ENCODE measurements around the gene SDR42E2.
"Not testable (repeated sequence)": the region's sequence is repeated elsewhere in the genome, so short reads cannot be mapped to it uniquely, and the experiment has no call there.

SDR42E2 gene

DNA sequence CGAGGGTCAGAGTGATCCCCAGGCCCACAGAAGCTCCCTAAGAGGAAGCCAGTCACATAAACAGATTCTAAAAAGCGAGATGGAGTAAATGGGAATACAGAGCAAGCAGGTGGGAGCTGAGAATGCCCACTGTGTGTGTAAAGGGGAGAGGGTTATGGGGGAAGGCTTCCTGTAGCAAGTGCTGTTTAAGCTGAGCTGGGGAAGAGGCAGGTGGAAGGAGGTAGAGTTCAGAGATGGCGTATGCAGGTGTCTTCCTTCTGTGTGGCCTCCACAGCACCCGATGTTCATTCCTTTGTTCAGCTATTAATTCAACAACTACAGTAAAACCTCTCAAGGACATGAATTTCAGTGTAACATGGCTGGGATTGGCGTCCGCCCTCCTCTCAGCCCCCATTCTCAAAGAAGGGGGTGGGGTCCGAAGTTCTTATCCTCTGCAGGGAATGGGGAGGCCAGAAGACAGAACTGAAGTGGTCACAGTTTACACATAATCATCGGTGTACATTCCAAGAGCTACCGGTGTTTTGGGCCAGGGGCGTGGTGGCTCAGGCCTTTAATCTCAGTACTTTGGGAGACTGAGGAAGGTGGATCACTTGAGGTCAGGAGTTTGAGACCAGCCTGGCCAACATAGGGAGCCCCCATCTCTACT, 45.5 kb downstream of the SDR42E2 start:
- in situ Hi-C loops (cut with MboI; ENCODE audit: low sequenced_read_pairs) = no loop called here

DNA sequence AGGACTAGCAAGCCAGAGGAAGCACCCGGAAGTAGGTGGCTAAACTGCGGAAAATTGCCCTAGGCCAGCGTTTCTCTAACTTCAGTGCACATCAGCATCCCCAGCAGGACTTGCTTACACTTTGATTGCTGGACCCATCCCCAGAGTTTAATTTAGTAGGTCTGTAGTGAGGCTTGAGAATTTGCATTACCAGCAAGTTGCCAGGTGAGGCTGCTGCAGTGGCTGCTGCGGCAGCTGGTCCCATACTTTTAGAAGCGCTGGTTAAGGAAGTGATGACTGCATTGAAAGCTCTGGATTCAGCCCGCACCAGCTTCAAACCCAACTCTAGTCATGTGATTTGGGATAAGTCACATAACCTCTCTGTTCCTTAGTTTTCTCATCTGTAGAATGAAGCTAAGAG, 48.0 kb downstream of the SDR42E2 start:
- in situ Hi-C loops (cut with MboI; ENCODE audit: low sequenced_read_pairs) = no loop called here

DNA sequence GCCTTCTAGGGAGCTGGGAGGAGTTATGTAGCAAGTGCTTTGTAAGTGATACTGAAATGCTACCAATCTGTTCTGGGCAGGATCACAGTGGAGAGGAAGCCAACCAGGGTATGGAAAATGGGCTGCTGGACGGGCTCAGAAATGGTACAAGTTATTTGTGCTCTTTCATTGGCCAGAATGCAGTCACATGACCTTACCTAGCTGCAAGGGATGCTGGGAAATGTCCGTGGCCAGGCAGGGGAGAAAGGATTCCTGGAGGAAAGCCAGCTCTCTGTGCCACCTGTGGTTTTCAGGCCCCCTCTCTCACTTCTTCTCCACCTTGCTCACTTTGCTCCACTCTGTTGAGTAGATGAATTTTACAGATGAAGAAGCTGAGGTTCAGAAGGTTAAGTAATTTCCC, 48.5 kb downstream of the SDR42E2 start:
- in situ Hi-C loops (cut with MboI; ENCODE audit: low sequenced_read_pairs) = no loop called here

DNA sequence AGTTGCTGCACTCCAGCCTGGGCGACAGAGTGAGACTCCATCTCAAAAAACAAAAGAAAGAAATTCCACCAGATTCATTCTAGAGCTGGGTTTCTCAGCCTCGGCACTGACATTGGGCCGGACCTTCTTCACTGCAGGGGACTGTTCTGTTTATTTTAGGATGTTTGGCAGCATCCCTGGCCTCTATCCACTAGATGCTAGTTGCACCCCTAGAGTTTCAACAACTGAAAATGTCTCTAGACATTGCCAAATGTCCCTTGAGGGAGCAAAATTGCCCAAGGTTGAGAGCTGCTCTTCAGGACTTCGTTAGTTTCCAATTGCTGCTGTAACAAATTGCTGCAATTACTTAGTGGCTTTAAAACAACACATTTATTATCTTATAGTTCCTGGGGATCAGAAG, 50.9 kb downstream of the SDR42E2 start:
- in situ Hi-C loops (cut with MboI; ENCODE audit: low sequenced_read_pairs) = no loop called here

DNA sequence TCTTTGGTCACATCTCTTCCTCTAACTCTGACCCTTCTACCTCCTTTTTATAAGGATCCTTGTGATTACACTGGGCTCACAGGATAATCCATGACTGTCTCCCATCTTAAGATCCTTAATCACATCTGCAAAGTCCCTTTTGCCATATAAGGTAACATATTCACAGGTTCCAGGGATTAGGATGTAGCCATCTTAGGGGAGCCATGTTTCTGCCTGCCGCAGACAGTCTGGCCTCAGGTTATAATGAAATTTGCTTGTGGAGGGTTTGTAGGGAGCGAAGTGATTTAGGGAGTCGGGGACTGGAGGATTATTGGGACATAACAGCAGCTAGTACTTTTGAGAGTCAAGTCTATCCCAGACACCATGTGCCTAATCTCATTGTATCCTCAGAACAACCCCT, 51.5 kb downstream of the SDR42E2 start:
- in situ Hi-C loops (cut with MboI; ENCODE audit: low sequenced_read_pairs) = no loop called here

DNA sequence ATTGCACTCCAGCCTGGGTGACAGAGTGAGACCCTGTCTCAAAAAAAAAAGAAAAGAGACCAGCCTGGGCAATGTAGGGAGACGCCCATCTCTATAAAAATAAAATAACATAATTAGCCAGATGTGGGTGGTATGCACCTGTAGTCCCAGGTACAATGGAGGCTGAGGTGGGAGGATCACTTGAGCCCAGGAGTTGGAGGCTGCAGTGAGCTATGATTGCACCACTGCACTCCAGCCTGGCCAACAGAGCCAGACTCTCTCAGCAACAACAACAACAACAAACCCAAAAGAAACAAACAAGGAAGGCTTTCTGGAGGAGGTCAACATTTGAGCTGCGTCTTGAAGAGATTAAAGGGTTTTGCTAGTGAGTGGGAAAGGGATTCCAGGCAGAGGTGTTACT, 52.1 kb downstream of the SDR42E2 start:
- in situ Hi-C loops (cut with MboI; ENCODE audit: low sequenced_read_pairs) = no loop called here

DNA sequence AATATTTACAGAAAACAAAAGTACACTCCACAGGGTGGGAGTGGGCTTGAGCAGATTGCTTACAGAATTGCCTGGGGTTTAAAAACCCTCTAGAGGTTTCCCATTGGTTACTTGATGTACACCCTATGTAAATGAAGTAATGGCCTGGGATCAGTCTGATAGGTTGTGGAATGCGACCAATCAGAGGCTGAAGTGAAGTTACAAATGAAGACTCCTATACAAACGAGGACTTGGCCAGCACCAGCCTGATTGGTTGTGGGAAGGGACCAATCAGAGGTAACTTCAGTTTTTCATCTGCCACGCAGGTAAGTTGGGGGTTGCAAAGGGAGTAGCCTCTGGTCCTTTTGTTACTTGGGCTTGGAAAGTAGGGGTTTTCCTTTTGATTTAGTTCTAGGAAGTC, 52.6 kb downstream of the SDR42E2 start:
- in situ Hi-C loops (cut with MboI; ENCODE audit: low sequenced_read_pairs) = no loop called here

DNA sequence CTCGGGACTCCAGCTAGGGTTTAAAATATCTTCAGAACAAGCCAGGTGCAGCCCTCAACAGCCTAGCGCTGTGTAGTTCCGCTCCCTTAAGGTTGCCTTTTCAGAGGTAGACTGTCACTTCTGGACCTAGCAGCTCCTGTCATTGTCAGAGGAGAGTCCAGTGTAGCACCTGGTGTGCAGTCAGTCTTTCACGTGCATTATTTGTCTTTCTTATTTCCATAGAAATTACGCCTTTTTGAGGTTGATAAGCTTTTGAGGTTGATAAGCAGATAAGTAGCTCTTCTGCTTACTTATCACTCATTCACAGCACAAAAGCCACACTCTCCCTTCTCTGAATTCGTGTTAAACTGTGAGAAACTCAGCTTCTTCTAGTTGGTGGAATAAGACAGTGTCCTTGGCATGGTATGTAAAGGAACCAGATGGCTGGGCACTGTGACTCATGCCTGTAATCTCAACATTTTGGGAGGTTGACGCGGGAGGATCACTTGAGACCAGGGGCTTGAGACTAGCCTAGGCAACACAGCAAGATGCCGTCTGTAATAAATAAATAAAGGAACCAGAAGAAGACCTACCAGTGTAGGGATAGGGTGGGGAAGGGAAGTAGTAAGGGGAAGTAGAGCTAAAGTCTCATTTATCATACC, 54.0 kb downstream of the SDR42E2 start:
- in situ Hi-C loops (cut with MboI; ENCODE audit: low sequenced_read_pairs) = no loop called here

DNA sequence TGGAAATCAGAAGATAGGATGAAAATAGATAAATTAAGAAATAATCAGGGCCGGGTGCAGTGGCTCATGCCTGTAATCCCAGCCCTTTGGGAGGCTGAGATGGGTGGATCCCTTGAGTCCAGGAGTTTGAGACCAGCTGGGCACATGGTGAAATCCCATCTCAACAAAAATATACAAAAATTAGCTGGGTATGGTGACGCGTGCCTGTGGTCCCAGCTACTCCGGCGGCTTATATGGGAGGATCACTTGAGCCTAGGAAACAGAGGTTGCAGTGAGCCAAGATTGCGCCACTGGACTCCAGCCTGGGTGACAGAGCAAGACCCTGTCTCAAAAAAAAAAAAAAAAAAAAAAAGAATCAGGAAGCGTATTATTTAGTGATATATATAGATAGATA, 54.5 kb downstream of the SDR42E2 start:
- in situ Hi-C loops (cut with MboI; ENCODE audit: low sequenced_read_pairs) = not testable (repeated sequence)

DNA sequence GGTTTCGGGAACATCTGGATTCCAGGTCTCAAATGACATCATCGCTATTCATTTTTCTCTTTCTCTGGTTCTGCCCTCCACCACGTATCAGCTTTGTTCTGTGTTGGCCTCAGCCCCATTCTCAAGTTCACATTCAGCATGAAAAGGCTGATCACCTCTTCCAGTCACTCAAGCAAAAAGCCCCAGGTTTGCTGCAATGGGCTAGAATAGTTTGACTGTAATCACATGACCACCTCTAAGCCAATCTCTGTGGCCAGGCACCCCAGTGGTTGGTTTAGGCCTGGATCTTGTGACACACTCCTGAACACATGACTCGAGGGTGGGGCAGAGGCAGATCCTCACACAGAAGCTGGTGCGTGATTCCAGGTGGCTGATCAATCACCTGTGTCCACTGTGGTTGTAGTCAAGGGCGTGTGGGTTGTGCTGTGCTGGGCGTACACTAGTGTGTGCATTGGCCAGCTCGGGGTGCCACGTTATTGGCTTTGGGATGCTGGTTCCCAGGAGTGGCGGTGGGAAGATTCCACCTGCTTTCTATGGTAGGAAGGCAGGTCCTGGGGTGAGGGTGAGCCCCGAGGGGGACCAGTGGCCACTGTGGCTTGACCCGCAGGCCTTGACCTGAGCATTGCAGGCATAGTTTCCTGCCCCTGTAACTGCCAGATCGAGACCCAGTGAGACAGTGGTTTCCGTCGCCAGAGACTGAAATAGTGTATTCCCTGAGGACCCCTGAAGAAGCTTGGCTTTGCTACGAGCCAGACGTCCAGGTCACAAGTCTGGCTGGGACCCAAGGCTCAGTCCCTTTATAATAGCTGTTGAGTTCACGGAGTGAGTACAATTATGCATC, 55.8 kb downstream of the SDR42E2 start:
- in situ Hi-C loops (cut with MboI; ENCODE audit: low sequenced_read_pairs) = no loop called here

DNA sequence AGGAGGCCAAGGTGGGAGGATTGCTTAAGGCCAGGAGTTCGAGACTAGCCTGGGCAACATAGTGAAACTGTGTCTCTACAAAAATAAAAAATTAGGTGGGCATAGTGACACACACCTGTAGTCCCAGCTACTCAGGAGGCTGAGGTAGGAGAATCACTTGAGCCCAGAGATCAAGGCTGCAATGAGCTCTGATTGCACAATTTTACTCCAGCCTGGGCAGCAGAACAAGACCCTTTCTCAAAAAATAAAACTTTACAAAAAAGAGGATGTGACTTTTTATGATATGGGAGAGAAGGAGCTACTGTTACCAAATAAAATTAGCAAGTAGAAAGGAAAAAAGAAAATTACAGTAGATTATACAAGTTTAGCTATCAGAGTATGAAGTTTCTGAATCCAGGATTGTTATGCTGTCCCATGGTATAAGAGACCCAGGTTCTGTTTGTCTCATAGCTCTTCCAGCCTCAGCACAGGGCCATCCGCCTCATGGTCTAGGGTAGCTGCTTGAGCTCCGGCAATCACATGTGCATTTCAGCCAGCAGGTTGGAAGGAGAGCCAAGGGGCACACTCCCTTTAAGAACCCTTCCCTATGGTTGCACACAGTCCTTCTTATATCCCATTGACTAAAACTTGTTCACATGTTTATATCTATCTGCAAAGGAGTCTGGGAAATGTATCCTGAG, 57.2 kb downstream of the SDR42E2 start:
- in situ Hi-C loops (cut with MboI; ENCODE audit: low sequenced_read_pairs) = no loop called here

DNA sequence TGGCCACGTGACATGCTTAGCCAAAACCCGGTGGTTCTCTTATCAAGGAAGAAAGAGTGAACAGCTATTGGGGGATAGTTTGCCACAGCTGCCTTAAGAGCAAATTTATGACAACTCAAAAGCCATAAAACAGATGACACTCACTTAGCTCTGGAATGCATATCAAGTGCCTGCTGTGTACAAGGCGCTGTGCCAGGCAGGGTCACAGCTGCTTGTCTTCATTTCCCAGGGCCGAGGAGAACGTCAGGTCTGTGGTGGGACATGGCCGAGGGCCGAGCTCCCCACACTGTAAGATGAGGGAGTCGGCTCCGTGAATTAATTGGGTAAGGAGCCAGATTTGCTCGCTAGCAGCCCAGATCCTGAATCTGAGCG, 57.7 kb downstream of the SDR42E2 start:
- in situ Hi-C loops (cut with MboI; ENCODE audit: low sequenced_read_pairs) = no loop called here

DNA sequence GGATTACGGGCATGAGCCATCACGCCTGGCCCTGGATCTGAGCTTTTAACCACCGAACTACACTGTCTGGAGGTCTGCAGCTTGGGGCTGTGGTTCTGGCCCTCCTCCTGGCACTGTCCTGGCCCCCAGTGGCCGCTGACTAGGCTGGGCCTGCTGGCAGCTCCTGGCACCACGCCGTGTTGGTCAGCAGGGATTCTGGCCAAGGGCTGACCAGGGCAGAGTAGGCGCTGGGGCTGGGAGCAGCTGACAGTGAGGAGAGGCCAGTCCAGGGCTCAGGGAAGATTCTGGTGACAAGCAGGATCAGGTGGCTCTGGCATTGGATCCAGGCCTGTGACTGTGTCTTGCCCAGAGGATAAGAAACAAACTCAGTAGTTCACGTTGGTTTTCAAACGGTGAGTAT, 58.4 kb downstream of the SDR42E2 start:
- in situ Hi-C loops (cut with MboI; ENCODE audit: low sequenced_read_pairs) = no loop called here

DNA sequence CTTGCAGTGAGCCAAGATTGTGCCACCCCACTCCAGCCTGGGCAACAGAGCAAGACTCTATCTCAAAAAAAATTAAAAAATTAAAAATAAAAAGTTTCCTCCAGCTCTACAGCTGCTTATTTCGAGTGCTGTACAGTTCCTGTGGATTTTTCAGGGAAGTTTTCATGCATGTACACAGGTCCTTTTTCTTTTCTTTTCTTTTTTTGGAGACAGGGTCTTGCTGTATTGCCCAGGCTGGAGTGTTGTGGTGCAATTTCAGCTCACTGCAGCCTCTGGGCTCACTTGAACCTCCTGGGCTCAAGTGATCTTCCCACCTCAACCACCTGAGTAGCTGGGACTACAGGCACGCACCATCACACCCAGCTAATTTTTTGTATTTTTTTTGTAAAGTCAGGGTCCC, 59.7 kb downstream of the SDR42E2 start:
- in situ Hi-C loops (cut with MboI; ENCODE audit: low sequenced_read_pairs) = no loop called here

DNA sequence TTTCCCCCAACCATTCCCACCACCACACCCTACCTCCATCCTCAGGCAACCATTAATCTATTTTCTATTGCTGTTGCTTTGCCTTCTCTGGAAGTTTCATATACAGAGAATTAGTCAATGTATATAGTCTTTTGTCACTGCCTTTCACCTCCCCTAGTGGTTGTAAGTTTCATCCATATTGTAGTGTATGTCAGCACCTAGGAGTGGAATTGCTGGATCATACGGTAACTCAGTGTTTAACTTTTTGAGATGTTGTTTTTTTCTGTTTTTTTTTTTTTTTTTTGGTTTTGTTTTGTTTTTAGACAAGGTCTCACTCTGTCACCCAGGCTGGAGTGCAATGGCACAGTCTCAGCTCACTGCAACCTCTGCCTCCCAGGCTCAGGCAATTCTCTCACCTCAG, 60.7 kb downstream of the SDR42E2 start:
- in situ Hi-C loops (cut with MboI; ENCODE audit: low sequenced_read_pairs) = no loop called here

DNA sequence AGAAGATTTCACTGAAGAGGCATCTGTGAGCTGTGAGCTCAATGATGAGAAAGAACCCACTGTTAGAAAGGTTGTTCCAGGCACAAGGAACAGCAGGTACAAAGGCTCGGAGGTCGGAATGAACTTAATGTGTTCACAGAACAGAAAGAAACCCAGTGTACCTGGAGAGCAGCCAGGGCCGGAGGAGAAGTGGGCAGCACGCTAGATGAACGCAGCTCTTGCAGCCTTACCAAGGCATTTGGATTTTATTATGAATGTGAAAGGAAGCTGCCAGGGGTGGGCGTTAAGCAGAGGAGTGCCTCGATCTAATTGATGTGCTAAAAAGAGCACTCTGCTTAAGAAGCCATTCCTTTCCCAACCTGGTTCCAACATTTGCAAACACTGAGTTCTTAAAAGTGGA, 62.8 kb downstream of the SDR42E2 start:
- in situ Hi-C loops (cut with MboI; ENCODE audit: low sequenced_read_pairs) = no loop called here

DNA sequence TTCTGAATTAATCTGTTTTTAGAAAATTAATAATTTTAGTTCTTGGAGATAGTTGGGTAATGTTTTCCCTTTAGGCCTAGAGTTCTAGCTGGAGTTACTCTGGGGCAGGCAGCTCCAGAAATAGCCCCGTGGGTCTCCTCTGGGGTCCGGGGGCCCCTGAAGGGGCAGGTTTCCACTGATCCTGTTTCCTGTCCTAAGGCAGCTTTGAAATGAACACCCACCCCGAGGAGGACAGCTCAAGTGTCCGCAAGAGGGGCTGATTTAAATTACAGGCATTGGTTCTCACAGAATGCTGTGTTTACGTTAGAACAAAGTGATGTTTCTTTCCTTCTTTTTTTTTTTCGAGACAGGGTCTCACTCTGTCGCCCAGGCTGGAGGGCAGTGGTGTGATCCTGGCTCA, 67.6 kb downstream of the SDR42E2 start:
- in situ Hi-C loops (cut with MboI; ENCODE audit: low sequenced_read_pairs) = no loop called here

DNA sequence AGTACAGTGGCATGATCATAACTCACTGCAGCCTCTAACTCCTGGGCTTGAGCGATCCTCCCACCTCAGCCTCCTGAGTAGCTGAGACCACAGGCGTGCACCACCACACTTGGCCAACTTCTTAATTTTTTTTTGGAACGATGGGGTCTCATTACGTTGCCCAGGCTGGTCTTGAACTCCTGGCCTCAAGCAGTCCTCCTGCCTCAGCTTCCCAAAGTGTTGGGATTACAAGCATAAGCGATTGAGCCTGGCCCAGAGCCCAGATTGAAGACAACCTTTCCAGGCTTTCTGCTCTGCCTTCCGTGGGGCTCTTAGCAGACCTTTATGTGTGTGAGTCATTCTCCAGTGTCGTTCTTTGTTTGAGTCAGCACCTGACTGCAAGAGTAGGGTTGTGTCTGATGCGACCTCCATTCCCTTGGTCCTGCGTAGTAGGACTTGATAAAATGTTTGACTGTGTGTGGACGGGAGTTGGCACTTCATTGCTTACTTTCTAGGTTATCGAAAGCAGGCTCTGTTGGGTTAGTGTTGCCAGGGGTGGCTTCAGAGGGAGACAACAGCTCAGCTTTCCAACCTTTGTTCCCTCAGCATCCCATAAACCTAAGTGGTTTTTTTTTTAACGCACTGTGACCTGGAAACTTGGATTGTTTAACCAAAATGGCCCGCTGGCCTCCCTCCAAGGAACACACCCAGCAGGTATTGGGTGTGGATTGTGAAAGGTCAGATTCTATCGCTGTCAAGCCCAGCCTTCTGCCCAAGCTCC, 70.2 kb downstream of the SDR42E2 start:
- in situ Hi-C loops (cut with MboI; ENCODE audit: low sequenced_read_pairs) = no loop called here

DNA sequence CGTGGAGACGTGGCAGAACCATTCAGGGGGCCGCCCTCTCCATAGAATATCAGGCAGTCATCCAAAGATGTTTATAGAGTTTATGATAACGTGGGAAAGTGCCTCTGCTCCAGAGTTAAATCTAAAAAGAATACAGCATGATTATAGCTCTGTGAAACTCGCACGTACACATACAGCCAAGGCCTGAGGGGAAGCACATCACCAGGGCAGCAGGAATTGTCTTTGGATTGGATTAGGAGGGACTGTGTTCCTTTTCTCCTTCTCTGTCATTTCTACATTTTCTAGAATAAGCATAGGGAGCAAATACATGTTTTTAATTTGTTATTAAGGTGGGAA, 70.7 kb downstream of the SDR42E2 start:
- in situ Hi-C loops (cut with MboI; ENCODE audit: low sequenced_read_pairs) = no loop called here

DNA sequence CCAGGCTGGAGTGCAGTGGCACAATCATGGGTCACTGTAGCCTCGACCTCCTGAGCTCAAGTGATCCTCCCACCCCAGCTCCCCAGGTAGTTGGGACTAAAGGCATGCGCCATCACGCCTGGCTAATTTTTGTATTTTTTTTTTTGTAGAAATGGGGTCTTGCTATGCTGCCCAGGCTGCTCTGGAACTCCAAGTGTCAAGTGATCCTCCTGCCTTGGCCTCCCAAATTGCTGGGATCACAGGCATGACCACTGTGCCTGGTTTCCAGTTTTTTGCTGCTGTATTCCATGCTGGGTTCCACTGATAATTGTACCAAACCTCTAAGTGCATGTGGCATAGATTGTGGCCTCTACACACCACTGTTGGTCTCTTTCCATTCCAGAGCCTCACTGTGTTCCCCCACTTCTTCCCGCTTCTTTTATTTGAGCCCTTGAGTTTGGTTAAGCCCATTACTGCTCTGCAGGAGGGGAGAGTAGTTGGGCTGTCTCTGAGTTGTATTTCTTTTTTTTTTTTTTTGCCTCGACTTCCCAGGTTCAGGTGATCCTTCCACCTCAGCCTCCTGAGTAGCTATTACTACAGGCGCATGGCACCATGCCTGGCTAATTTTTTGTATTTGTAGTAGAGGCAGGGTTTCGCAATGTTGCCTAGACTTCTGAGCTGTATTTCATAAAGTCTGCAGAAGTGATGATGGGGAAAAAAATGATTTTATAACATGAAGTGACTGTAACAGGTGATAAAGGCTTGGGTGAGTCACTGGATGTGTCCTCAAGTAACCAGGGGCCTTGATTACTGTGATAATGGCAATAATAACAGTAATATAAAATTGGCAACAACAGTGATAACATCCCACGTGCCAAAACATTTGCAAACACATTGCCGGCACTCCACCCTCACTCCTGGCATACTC, 73.8 kb downstream of the SDR42E2 start:
- in situ Hi-C loops (cut with MboI; ENCODE audit: low sequenced_read_pairs) = no loop called here

Data from HL-60/S4 treated with phorbol 12-myristate 13-acetate at 8.2 ng/mL for 4 days and 3 days (cell line).